NCI-H1417 treated with DMSO at 0.1 percent for 48 hours (cell line): Measurements from ENCODE around the gene MEOX2.

Experiments
- DNase-seq: peaks from one replicate; lab custom pipeline; 2025; lab: John Stamatoyannopoulos, UW

Gene MEOX2

DNA sequence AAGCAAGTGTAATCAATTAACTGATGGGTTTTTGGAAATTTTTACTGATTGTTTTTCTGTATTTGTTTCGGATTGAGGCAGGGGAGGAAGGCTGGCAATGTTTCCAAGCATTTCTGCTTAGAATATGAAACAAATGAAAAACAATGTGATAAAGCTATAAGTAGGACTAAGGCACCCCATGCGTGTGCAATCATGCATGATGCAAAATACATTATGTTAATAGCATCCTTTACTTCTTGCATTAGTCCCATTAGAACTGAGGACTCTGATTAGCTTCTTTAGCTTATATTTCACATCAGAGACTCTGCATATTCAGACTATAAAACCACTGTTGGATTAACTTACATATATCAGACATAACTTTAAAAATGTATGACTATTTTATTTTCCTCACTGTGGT is 76.0 kb downstream of the MEOX2 start:
- DNase-seq = no peak

DNA sequence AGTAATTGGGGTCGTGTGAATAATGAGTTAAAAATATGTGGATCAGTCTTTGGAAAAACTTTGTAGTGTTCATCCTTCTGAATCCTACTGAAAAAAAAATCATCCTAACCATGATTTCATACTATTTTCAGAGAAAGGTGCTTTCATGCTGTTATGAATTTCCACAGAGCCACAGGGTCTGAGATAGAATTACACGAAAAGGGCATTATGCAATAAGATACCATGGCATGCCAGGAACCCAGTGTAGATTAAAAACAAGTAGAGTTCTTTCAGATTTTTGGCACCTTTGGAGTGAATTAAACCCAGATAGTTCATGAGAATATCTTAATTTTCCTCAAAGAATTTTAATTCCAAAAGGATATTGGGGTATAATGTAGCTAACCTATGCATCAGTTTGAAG is 77.2 kb downstream of the MEOX2 start:
- no peak for DNase-seq

DNA sequence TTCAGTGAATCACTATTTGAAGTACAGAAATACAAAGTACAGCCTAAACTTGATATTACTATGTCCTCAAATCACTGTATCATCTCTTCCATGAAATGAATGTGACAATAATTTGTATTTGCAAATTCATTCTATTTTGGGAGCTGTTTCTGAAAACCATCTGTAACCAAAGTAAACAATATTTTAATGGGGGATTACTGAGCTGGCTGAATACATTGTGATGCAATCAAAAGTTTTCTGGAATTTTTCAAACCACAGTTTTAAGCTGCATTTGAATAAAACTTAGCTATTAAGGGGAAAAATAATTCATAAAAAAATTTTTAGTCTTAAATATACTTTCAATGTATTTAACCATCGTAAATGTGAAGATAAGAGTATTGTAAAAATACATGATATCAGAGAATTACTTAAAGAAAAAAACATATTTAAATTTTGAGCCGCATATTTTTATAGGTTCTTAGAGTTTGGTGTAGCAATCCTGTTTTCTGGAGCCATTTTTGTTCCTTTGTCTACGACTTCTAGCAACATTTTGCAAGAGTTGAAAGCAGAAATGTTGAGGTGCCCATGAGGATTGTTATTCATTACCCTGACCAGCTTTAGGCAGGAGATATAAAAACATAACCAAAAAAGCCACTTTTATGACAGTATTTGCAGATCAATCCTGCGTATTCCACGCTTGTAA is 78.8 kb downstream of the MEOX2 start:
- no peak for DNase-seq

DNA sequence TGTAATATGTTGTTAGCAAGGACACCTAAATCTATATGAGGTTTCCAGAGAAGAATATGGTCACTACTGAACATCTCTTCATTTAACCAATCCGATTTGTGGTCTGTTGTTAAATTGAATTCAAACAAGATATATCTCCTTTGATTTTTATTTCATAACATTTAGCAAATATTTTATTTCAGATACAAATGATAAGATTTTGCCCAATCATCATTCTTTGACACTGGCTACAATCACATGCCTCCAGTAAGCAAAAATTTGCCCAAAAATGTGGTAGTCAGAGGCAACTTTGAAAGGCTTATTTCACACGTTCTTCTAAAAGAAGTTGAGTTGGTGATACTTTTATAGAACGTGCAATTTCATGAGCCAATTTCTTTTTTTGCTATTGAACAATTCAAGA is 79.9 kb downstream of the MEOX2 start:
- no peak for DNase-seq

DNA sequence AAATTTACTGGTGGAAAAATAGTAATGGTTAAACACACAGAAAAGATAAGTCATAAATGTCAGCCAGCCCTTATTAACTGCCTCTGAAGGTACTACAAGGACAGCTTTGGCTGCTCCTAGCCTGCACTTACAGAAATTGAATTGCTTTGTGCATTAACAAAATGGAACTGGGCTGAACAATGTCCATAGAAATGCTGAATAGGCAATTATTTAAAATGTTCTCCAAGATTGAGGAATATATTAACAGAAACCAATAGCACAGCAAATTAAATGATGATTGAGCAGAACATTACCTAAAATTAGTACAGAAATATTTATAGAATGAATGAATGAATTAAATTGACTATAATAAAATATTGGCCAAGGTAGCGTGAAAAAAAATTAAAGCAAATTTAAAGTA is 82.3 kb downstream of the MEOX2 start:
- DNase-seq = no peak

DNA sequence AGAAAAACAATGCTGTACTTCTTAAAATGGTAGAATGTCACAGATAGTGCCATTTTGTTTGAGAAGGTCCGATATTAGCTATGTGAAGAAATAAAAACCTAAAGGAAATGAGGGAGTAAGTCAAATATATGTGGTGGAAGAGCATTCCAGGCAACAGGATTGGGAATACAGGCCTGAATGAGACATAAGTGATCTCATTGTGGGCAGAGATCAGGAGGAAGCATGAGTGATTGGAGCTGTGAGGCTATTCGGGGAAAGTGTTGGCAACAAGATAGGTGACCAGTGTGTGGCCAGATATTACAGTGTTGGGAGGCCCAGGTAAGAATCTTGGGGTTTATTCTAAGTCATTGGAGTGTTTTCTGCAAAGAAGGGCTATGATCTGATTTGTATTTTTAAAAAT is 83.4 kb downstream of the MEOX2 start:
- no peak for DNase-seq

DNA sequence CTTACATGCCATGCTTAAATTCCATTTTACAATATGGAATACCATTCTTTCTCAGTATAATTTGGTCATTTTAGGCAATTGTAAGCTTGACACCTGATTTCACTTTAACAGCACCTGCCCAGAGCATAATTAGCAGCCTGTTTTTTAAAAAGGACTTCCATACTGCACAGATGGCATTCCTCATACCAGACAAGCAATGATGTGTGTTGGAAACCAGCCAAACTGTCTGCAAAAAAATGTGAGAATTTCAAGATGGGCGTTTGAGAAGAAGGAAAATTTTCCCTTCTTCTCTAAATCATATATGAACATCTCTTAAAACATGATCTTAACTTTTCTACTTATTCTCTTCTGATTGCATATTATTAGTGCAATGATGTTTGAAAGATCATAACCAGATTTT is 84.2 kb downstream of the MEOX2 start:
- no peak for DNase-seq

DNA sequence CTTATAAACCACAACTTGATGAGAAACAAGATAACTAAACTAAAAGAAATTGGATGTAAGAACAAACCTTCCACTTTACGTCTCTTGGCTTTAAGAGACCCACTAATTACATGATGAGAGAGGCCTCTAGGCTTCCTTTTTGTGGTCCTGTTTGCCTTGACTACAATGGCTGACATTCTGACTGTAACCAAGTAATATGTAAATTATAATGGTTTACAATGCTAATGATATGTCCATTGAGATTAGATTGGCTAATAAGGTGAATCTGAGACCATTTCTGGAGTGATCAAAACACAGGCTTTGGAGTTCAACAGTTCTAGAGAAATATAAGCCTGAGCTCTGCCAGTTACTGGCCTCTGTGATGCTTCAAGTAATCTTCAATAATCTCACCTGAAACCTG is 85.3 kb downstream of the MEOX2 start:
- DNase-seq = no peak

DNA sequence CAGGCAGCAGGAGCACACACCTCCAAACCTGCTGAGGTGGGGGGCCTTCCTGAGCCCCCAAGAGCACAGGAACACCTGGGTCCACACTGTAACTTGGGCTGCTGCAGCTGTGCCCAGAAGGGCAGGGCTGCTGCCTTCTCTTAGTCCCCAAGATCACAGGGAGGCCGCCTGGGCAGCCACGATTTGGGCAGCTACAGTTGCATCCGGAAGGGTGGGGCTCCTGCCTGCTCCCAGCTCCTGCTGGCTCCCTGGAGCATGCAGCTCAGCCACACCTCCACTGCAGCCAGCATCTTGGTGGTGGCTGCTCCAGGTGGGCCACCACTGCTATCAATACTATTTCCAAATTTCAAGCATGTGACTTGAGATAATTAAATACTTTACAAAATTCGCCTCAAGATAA is 86.2 kb downstream of the MEOX2 start:
- DNase-seq = no peak

DNA sequence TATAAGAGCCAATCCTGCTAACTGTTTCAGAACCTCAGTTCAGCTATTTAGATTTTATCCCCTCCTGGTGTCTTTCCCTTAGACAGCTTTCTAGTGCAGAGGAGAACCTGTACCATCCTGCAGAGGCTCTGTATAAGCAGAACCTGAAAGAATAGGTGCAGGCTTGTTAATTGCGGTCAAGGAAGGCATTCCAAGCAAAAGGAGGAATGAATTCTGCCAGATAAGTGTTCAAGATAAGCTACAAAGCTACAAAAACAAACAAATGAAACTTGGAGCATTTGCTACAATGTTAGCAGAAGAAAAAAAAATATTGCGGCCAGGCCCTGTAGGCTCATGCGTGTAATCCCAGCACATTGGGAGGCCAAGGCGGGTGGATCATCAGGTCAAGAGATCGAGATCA is 92.0 kb downstream of the MEOX2 start:
- no peak for DNase-seq

DNA sequence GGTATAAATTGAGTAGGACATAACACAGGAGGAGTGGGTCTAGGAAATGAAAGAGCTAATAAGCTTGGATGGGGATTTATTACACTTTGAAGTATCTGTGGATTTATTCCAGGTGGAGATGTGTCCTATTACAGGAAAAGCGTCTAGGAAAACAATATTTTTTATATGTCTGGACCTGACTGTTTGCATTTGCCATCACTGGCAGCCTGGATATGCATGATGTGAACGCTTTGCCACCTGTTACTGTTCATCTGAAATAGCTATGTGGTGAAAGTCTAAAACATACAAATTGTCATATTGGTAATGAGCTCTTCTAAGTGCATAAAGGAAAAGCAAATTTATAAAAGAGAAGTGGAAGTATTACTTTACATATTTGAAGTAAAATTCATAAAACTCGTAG is 93.1 kb downstream of the MEOX2 start:
- no peak for DNase-seq

DNA sequence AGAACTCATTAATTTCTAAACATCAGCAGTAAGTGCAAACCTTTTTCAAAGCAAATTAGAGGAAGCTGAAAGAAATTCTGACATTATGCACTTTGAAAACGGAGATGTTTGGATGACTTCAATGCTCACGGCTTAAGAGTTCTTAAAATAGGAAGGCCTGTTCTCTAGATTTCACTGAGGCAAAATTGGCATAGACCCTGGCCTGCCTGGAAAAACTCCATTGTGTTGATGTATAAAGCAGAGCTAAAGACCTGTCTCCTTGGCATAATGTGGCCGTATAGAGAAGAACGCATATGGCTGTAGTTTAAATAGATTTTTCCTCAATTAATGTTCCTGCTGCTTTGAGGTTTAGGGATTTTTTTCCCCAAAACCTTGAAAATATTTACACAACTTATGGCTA is 100.2 kb downstream of the MEOX2 start:
- DNase-seq = no peak

DNA sequence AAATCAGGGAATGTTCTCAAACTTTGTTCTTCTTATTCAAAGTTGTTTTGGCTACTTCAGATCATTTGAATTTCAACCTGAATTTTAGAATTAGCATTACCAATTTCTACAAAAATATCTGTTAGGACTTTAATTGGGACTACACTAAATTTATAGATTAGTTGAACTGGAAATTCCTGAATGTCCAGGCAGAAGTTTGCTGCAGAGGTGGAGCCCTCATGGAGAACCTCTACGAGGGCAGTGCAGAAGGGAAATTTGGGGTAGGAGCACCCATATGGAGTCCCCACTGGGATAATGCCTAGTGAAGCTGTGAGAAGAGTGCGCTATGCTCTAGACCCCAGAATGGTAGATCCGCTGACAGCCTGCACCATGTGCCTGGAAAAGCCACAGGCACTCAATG is 101.9 kb downstream of the MEOX2 start:
- DNase-seq = no peak

DNA sequence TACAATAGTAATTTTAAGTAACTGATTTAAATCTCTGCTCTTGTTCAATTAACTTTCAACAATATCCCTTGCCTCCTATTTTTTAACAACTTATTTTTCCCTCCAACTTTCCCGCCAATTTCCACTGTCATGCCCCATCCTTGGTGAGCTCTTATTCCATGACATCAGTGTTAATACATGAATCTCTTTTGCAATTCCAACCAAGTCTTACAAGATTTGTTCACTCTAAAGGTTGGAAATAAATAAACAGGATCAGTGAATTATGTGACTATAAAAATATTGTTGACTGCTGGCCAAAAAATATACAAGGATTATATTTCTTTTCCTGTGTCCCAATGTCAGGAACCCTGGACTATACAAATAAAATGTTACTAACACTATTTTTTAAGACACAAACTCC is 103.7 kb downstream of the MEOX2 start:
- no peak for DNase-seq

DNA sequence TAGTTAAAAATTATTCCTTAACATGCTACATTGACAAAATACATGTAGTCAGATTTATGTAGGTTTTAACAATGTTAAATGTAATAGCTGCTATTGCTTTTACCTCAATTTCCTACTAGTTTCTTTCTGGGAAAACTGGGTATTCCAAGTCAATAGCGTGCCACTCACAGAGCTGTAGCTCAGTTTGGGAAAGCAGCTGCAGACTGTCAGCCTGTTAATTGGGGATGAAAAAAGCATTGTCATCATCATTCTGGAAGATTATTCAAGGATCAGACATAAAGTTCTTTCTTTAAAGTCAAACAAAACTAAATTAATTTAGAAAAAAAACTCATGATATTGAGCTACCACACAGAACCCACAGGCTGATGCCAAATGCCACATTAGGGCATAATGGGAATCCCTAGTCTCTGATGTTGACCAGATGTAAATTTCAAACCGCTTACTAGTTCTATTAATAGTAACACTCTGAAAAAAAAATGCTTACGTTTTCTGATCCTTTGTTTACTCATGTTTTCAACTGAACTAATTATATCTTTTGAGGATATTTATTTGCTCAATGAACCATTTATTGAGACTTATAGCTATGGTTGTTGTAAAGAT is 105.0 kb downstream of the MEOX2 start:
- DNase-seq = no peak

DNA sequence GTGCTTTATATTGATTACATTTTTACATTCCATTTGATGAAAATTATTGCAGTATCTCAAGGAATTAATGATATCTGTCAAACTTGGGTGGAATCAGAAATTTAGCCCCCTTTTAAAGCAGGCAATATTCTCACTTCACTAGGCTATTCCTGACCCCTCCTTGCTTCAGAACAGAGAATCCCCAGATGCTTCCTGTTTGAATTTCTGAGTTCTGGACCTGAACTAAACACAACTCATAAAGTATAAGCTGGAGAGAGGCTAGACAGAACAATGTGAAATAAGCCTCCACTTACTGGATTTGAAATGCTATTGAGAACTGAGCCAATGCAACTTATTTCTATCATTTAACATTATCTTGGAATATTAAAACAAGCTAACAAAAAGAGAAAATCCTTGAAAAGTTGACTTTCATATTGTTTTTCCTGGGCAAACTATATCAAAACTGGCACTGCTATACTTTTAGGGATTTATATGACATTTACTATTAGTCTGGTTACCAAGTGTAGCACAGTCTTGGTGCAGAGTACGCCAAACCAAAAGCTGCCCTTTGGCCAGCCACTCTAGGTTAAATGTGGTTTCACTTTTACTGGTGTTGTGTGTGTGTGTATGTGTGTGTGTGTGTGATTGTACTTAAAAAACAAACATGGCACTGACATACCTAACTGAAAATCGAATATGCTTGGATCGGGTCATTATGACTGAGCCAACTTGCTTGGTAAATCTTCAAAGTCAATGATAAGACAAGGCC is 105.7 kb downstream of the MEOX2 start:
- DNase-seq = no peak

DNA sequence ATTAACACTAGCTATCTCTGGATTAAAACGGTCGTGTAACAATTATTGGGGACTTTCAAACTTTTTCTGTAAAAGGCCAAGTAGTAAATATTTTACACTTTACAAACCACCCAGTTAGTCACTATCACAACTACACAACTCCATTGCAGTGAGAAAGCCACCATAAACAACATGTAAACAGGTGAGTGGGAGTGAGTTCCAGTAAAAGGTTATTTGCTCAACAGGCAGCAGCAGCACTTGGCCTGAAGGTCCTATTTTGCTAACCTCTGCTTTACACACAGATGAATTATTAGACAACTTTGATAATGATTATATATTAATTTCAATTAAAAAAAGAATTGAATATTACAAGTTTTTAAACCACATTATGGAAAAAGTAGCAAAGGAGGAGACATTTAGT is 108.9 kb downstream of the MEOX2 start:
- DNase-seq = no peak

DNA sequence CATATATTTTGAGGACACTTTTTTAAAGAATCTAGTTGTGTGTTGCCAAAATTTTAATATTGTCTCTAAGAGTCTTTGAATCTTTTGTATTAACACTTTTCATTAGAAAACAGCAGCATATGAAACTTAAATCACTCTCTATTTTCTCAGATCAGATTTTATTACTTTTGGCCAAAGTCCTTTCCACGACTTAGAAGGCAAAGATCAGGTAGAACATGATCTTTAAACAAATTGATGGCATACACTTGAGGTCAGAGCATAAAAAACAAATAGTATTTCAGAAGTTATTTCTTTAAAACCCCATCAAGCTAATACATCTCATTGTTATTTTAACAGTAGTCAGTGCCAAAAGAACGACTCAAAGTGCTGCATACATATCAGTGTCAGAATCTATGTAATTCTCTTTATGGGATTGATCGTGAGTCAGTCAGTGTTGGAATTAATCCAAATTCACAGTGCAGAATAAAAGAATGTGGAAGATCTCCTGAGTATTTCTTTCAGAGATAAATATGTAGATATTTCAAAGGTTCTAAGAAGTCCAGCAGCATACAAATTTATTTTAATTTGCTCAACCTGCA is 115.1 kb downstream of the MEOX2 start:
- no peak for DNase-seq

DNA sequence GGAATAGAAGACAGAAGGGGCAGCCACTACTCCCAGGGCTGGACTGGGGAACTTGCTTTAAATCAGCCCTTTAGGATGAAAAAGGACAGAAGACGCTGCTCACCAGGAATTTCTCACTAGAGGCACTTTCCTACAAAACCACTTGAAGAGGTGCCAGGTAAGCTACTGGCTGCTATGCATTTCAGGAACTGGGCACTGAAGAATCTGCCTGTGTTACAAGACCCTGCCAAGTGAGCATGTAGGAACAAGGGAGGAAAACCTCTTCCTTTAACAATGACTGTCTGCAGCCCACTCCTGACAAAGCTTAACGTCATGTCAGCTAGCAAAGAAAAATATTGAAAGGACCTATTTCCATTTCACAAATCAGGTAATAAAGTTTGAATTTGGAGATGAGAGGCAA is 118.8 kb downstream of the MEOX2 start:
- DNase-seq = no peak

DNA sequence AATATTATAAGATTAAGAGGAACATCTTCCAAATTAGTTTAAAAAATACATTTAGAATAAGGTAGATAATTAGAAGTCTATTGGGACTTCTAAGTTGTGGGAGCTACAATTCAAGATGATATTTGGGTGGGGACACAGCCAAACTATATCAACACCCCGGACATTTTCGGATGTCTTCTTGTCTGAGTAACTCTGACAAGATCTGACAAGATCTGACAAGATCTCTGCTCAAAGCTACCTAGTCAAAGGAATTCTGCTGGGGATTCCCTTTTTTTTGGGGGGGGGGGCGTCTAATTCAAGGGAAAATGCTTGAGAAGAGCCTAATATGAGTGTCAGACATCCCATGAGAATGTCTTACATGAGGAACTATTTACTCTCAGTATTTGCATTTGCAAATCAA is 119.4 kb downstream of the MEOX2 start:
- DNase-seq = no peak

DNA sequence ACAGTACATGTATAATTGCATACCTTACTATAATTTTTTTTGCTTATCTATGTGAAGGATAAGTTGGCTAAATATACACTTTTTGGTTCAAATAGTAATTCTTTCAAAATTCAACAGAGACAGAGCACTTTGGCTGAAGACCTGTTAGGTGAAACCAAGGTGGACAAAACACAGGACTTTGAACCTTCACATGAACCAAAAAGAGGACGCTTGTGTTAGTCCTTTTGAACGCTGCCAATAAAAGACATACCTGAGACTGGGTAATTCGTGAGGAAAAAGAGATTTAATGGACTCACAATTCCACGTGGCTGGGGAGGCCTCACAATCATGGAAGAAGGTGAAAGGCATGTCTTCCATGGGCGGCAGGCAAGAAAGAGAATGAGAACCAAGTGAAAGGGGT is 120.0 kb downstream of the MEOX2 start:
- no peak for DNase-seq

DNA sequence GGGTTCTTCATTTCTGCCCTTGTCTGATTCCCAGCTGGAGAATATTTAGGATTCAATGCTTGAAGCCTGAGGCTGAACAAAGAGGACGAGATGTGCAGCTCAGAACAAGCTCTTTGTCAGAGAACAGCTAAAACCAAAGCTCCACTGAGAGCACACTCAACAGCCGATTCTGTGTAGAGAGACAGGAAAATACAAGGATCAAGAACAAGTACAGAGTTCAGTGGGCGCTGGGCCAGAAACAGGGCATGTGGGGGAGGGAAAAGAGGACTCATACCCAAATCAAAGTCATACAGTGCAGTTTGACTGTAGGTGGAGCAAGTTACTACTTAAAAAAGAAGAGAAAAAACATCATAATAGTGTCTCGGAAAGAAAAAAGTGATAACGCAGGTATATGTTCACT is 124.6 kb downstream of the MEOX2 start, which contains the start of gene AGMO:
TSS of gene AGMO (minus strand) at position 181 of the 400 bp plus-strand sequence.
- DNase-seq = no peak
